Measurements from ENCODE around the gene E2F4.

The E2F4 gene

GRCh38 chr16:67206838-67207248 lies 14.9 kb downstream of the E2F4 start:
- no peak for TF ChIP-seq CTCF (IDR thresholded peaks at IDR 0.05)
- peak overlapping the region; percentile 73 for H3K27ac ChIP-seq

- peak overlapping the region; percentile 73 for H3K27ac ChIP-seq
- TF ChIP-seq CTCF (IDR thresholded peaks at IDR 0.05) (no peak), ZFX (IDR thresholded peaks at IDR 0.05; ENCODE audit: borderline replicate concordance) (no peak)
Measured at GRCh38 chr16:67207249-67208091, 15.5 kb downstream of the E2F4 start.

- H3K27ac ChIP-seq = peak overlapping the region; percentile 73
- no peak for TF ChIP-seq ZFX (IDR thresholded peaks at IDR 0.05; ENCODE audit: borderline replicate concordance)
Measured at GRCh38 chr16:67208154-67208896, 16.4 kb downstream of the E2F4 start.

GRCh38 chr16:67209565-67209964 lies 17.6 kb downstream of the E2F4 start:
- TF ChIP-seq CTCF (IDR thresholded peaks at IDR 0.05) (no peak), ZFX (IDR thresholded peaks at IDR 0.05; ENCODE audit: borderline replicate concordance) (no peak)
- no peak overlapping the region for H3K27ac ChIP-seq

GRCh38 chr16:67210069-67210937 lies 18.3 kb downstream of the E2F4 start:
- H3K27ac ChIP-seq = no peak overlapping the region
- TF ChIP-seq ZFX (IDR thresholded peaks at IDR 0.05; ENCODE audit: borderline replicate concordance) = no peak
- no peak for TF ChIP-seq CTCF (IDR thresholded peaks at IDR 0.05)

- TF ChIP-seq CTCF (IDR thresholded peaks at IDR 0.05) (no peak), ZFX (IDR thresholded peaks at IDR 0.05; ENCODE audit: borderline replicate concordance) (no peak)
- no peak overlapping the region for H3K27ac ChIP-seq
Measured at GRCh38 chr16:67211674-67212073, 19.7 kb downstream of the E2F4 start.

- H3K27ac ChIP-seq = no peak overlapping the region
- TF ChIP-seq CTCF (IDR thresholded peaks at IDR 0.05) = no peak
- no peak for TF ChIP-seq ZFX (IDR thresholded peaks at IDR 0.05; ENCODE audit: borderline replicate concordance)
Measured at GRCh38 chr16:67212766-67213165, 20.8 kb downstream of the E2F4 start.
